ENCODE results near the gene DOLK.

The DOLK gene

DNA sequence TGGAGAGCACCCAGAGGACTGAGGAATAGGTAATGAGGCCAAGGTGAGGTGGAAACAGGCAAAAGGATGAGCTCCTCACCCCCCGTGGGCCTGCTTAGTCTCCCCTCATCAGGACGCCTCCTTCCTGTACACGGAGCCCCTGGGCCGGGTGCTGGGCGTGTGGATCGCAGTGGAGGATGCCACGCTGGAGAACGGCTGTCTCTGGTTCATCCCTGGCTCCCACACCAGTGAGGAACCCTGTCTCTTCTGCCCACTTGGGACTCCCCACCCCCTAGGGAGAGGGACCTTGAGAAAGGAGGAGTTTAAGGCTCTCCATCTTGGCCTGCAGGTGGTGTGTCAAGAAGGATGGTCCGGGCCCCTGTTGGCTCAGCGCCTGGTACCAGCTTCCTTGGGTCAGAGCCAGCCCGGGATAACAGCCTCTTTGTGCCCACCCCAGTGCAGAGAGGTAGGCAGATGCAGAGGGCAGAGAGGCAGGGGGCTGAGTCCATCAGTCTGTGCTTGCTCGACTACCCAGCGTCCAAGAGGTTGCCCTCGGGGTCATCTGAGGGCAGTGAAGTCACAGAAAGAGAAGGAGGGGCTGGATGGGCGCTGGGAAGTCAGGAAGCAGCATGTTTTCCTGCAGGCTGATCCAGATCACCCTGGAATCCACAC, 7.0 kb downstream of the DOLK start:
- H2AK5ac ChIP-seq (ENCODE audit: low read length), result no peak overlapping the region
- no peak overlapping the region for H3K27ac ChIP-seq (ENCODE audit: low read depth, low read length)
- no peak overlapping the region for H2BK5ac ChIP-seq (ENCODE audit: low read length)
- no peaks in the 10 kb centered on the region for H3K27me3 ChIP-seq (ENCODE audit: insufficient read depth, low read length, poor library complexity)
- H3K4me1 ChIP-seq (ENCODE audit: control insufficient read depth, low read depth, low read length), result no peaks in the 10 kb centered on the region
- no peak overlapping the region for H2BK120ac ChIP-seq (ENCODE audit: low read depth, low read length)
- H3K23ac ChIP-seq (ENCODE audit: low read length), result no peak overlapping the region
- H3K4me2 ChIP-seq (ENCODE audit: low read length), result no peak overlapping the region
- no peak overlapping the region for H3K18ac ChIP-seq (ENCODE audit: low read length)
- H4K5ac ChIP-seq (ENCODE audit: low read length), result no peak overlapping the region
- H3K9ac ChIP-seq (ENCODE audit: low read length), result no peak overlapping the region
- no peaks in the 10 kb centered on the region for H3K79me2 ChIP-seq (ENCODE audit: control insufficient read depth, insufficient read depth, low read length)
- no CpG with 5 or more reads among the region's 15 CpGs for WGBS (ENCODE audit: extremely low coverage, insufficient coverage, low lambda C conversion rate)
- no peak overlapping the region for H4K8ac ChIP-seq (ENCODE audit: low read depth, low read length)
- H3K79me1 ChIP-seq (ENCODE audit: low read length), result no peaks in the 10 kb centered on the region
- no peak overlapping the region for H3K56ac ChIP-seq (ENCODE audit: low read length)
- DNase-seq, result no peak
- no peaks in the 10 kb centered on the region for H3K36me3 ChIP-seq (ENCODE audit: control insufficient read depth, insufficient read depth, low read length)
- no peak overlapping the region for H2BK15ac ChIP-seq (replicated peaks; ENCODE audit: low read depth)
- H3K4ac ChIP-seq (ENCODE audit: low read depth, low read length), result no peak overlapping the region
- H3K4me3 ChIP-seq (ENCODE audit: low read length), result no peak overlapping the region

DNA sequence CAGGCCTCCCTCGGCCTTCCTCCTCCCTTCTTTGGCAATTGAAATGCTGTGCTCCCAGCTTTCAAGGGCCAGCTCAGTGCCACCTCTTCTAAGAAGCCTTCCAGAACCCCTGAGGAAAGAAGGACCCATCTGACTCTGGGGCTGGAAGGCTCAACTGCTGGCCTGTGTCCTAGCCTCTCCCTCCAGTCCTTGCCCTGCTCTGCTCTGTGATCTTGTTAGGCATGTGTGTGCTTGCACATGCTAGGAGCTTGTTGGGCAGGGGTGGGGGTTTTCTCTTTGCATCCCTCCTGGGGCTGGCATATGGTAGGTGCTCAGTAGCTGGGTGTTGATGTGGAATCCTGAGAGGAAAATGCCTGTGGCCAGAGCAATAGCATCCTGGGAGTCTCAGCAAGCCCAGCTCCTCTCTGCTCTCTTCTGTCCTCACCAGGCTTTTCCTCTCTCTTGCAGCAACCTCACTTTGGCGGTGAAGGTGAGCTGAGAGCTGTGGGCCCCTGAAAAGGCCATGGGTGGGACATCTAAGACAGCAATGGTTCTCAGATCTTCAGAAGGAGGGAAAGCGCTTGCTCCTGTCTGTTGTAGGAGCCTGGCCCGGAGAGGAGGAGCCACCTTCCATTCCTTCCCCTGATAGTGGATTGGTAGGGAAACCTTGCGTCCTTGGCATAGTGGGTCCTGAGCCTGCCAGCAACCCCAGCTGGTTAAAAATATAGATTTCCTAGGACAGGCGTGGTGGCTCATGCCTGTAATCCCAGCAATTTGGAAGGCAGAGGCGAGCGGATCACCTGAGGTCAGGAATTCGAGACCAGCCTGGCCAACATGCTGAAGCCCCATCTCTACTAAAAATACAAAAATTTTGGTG, 9.9 kb downstream of the DOLK start:
- no CpG with 5 or more reads among the region's 9 CpGs for WGBS (ENCODE audit: extremely low coverage, insufficient coverage, low lambda C conversion rate)
- no peak overlapping the region for H2BK120ac ChIP-seq (ENCODE audit: low read depth, low read length)
- no peaks in the 10 kb centered on the region for H3K79me1 ChIP-seq (ENCODE audit: low read length)
- H4K8ac ChIP-seq (ENCODE audit: low read depth, low read length), result no peak overlapping the region
- H3K4me1 ChIP-seq (ENCODE audit: control insufficient read depth, low read depth, low read length), result no peaks in the 10 kb centered on the region
- no peak overlapping the region for H3K9ac ChIP-seq (ENCODE audit: low read length)
- H2BK5ac ChIP-seq (ENCODE audit: low read length), result no peak overlapping the region
- no peak overlapping the region for H3K23ac ChIP-seq (ENCODE audit: low read length)
- no peak overlapping the region for H3K27ac ChIP-seq (ENCODE audit: low read depth, low read length)
- no peak overlapping the region for H3K18ac ChIP-seq (ENCODE audit: low read length)
- no peak overlapping the region for H3K4ac ChIP-seq (ENCODE audit: low read depth, low read length)
- H3K27me3 ChIP-seq (ENCODE audit: insufficient read depth, low read length, poor library complexity), result no peaks in the 10 kb centered on the region
- no peaks in the 10 kb centered on the region for H3K79me2 ChIP-seq (ENCODE audit: control insufficient read depth, insufficient read depth, low read length)
- no peak for DNase-seq
- H3K4me2 ChIP-seq (ENCODE audit: low read length), result no peak overlapping the region
- no peak overlapping the region for H2BK15ac ChIP-seq (replicated peaks; ENCODE audit: low read depth)
- H3K56ac ChIP-seq (ENCODE audit: low read length), result no peak overlapping the region
- H3K36me3 ChIP-seq (ENCODE audit: control insufficient read depth, insufficient read depth, low read length), result no peaks in the 10 kb centered on the region
- no peak overlapping the region for H2AK5ac ChIP-seq (ENCODE audit: low read length)
- H3K4me3 ChIP-seq (ENCODE audit: low read length), result no peak overlapping the region
- no peak overlapping the region for H4K5ac ChIP-seq (ENCODE audit: low read length)

DNA sequence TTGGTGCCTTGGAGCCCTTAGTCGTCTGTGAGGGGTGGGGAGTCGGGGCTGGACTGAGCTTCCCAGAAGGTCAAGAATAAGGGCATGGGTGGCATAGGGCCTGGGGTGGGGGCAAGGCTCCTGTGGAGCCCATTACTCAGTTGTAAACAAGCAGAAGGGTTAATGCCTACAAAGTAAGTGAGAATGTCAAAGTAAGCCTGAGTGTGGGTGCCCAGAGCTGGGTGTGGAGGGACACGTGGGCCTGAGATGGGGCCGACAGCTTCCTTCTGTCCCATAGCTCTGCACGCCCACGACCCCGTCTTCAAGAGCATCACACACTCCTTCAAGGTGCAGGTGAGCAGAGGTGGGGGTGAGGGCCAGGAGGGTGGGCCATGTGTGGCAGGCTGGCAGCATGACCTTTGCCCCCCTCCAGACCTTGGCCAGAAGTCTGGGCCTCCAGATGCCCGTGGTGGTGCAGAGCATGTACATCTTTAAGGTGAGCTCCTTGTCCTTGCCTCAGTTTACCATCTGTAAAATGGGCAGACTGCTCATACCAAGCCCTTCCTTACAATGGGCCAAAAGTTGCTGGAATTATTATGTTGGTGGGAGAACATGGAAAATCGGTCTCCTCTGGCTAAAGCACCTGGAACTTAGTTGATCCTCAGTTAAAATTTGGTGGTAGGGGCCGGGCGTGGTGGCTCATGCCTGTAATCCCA, 11.1 kb downstream of the DOLK start:
- no peaks in the 10 kb centered on the region for H3K36me3 ChIP-seq (ENCODE audit: control insufficient read depth, insufficient read depth, low read length)
- no peak overlapping the region for H3K4ac ChIP-seq (ENCODE audit: low read depth, low read length)
- no peak overlapping the region for H3K4me2 ChIP-seq (ENCODE audit: low read length)
- no peak overlapping the region for H2BK15ac ChIP-seq (replicated peaks; ENCODE audit: low read depth)
- no peak overlapping the region for H3K4me3 ChIP-seq (ENCODE audit: low read length)
- no peak for DNase-seq
- H3K18ac ChIP-seq (ENCODE audit: low read length), result no peak overlapping the region
- no peak overlapping the region for H3K56ac ChIP-seq (ENCODE audit: low read length)
- H3K9ac ChIP-seq (ENCODE audit: low read length), result no peak overlapping the region
- no peak overlapping the region for H3K27ac ChIP-seq (ENCODE audit: low read depth, low read length)
- WGBS (ENCODE audit: extremely low coverage, insufficient coverage, low lambda C conversion rate), result no CpG with 5 or more reads among the region's 11 CpGs
- no peak overlapping the region for H2BK5ac ChIP-seq (ENCODE audit: low read length)
- no peak overlapping the region for H3K23ac ChIP-seq (ENCODE audit: low read length)
- no peak overlapping the region for H2BK120ac ChIP-seq (ENCODE audit: low read depth, low read length)
- H3K4me1 ChIP-seq (ENCODE audit: control insufficient read depth, low read depth, low read length), result no peaks in the 10 kb centered on the region
- H3K27me3 ChIP-seq (ENCODE audit: insufficient read depth, low read length, poor library complexity), result no peaks in the 10 kb centered on the region
- no peaks in the 10 kb centered on the region for H3K79me2 ChIP-seq (ENCODE audit: control insufficient read depth, insufficient read depth, low read length)
- H3K79me1 ChIP-seq (ENCODE audit: low read length), result no peaks in the 10 kb centered on the region
- H4K5ac ChIP-seq (ENCODE audit: low read length), result no peak overlapping the region
- no peak overlapping the region for H4K8ac ChIP-seq (ENCODE audit: low read depth, low read length)
- H2AK5ac ChIP-seq (ENCODE audit: low read length), result no peak overlapping the region

DNA sequence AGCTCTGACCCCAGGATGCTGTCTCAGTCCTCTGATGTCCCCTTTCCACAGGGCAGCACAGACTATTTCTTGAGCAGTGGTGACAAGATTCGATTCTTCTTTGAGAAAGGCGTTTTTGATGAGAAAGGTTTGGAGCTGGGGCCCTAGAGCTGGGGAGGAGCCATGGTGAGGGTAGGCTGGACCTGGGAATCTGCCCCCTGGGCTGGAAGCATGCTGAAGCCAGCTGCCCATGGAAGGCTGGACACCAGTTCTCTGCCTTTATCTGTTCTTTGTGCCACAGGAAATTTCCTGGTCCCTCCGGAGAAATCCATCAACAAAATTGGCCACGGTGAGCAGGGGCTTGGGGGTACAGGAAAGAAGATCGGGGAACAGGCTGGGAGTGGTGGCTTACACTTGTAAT, 13.7 kb downstream of the DOLK start:
- no peak overlapping the region for H2BK120ac ChIP-seq (ENCODE audit: low read depth, low read length)
- no peak overlapping the region for H3K9ac ChIP-seq (ENCODE audit: low read length)
- H2BK5ac ChIP-seq (ENCODE audit: low read length), result no peak overlapping the region
- no peak overlapping the region for H3K4me2 ChIP-seq (ENCODE audit: low read length)
- no peaks in the 10 kb centered on the region for H3K4me1 ChIP-seq (ENCODE audit: control insufficient read depth, low read depth, low read length)
- H2BK15ac ChIP-seq (replicated peaks; ENCODE audit: low read depth), result no peak overlapping the region
- no peaks in the 10 kb centered on the region for H3K79me1 ChIP-seq (ENCODE audit: low read length)
- H2AK5ac ChIP-seq (ENCODE audit: low read length), result no peak overlapping the region
- no peak overlapping the region for H4K8ac ChIP-seq (ENCODE audit: low read depth, low read length)
- H3K56ac ChIP-seq (ENCODE audit: low read length), result no peak overlapping the region
- no CpG with 5 or more reads among the region's 5 CpGs for WGBS (ENCODE audit: extremely low coverage, insufficient coverage, low lambda C conversion rate)
- no peak overlapping the region for H4K5ac ChIP-seq (ENCODE audit: low read length)
- no peak overlapping the region for H3K27ac ChIP-seq (ENCODE audit: low read depth, low read length)
- H3K36me3 ChIP-seq (ENCODE audit: control insufficient read depth, insufficient read depth, low read length), result no peaks in the 10 kb centered on the region
- no peak overlapping the region for H3K18ac ChIP-seq (ENCODE audit: low read length)
- no peak for DNase-seq
- H3K4ac ChIP-seq (ENCODE audit: low read depth, low read length), result no peak overlapping the region
- H3K23ac ChIP-seq (ENCODE audit: low read length), result no peak overlapping the region
- H3K79me2 ChIP-seq (ENCODE audit: control insufficient read depth, insufficient read depth, low read length), result no peaks in the 10 kb centered on the region
- no peak overlapping the region for H3K4me3 ChIP-seq (ENCODE audit: low read length)
- H3K27me3 ChIP-seq (ENCODE audit: insufficient read depth, low read length, poor library complexity), result no peaks in the 10 kb centered on the region

DNA sequence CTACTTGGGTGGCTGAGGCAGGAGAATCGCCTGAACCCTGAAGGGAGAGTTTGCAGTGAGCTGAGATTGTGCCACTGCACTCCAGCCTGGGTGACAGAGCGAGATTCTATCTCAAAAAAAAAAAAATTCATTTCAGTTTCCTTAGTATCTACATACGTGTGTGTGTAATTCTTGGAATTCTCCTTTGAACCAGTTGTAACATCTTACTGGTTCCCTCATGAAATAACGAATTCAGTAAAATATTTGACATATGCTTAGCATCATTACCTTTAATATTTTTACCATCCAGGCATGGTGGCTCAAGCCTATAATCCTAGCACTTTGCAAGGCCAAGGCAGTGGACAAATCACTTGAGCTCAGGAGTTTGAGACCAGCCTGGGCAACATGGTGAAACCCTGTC, 17.8 kb downstream of the DOLK start:
- no peaks in the 10 kb centered on the region for H3K79me2 ChIP-seq (ENCODE audit: control insufficient read depth, insufficient read depth, low read length)
- no peaks in the 10 kb centered on the region for H3K4me1 ChIP-seq (ENCODE audit: control insufficient read depth, low read depth, low read length)
- no peak overlapping the region for H3K4me2 ChIP-seq (ENCODE audit: low read length)
- WGBS (ENCODE audit: extremely low coverage, insufficient coverage, low lambda C conversion rate), result no CpG with 5 or more reads among the region's 4 CpGs
- DNase-seq, result no peak
- H2BK120ac ChIP-seq (ENCODE audit: low read depth, low read length), result no peak overlapping the region
- H2BK5ac ChIP-seq (ENCODE audit: low read length), result no peak overlapping the region
- no peak overlapping the region for H3K23ac ChIP-seq (ENCODE audit: low read length)
- no peak overlapping the region for H3K27ac ChIP-seq (ENCODE audit: low read depth, low read length)
- H3K4ac ChIP-seq (ENCODE audit: low read depth, low read length), result no peak overlapping the region
- H3K79me1 ChIP-seq (ENCODE audit: low read length), result no peaks in the 10 kb centered on the region
- H3K27me3 ChIP-seq (ENCODE audit: insufficient read depth, low read length, poor library complexity), result no peaks in the 10 kb centered on the region
- H4K5ac ChIP-seq (ENCODE audit: low read length), result no peak overlapping the region
- no peak overlapping the region for H3K9ac ChIP-seq (ENCODE audit: low read length)
- no peak overlapping the region for H2AK5ac ChIP-seq (ENCODE audit: low read length)
- no peak overlapping the region for H4K8ac ChIP-seq (ENCODE audit: low read depth, low read length)
- H3K36me3 ChIP-seq (ENCODE audit: control insufficient read depth, insufficient read depth, low read length), result no peaks in the 10 kb centered on the region
- H2BK15ac ChIP-seq (replicated peaks; ENCODE audit: low read depth), result no peak overlapping the region
- no peak overlapping the region for H3K56ac ChIP-seq (ENCODE audit: low read length)
- no peak overlapping the region for H3K18ac ChIP-seq (ENCODE audit: low read length)
- no peak overlapping the region for H3K4me3 ChIP-seq (ENCODE audit: low read length)
